Mucosa of rectum (tissue), 2 donors: ENCODE measurements around the gene MORC1.

Experiments used
- H3K27ac ChIP-seq, 2 donors: one replicate each; pipeline ENCODE4 v1.7.0; 2013; ENCODE audit warnings: inconsistent platforms in 2 of 2, low read depth in 2 of 2, low read length in 2 of 2
- H3K27me3 ChIP-seq, 2 donors: one replicate each; pipeline ENCODE4 v1.7.0; 2013; ENCODE audit warnings: low read length in 2 of 2; ENCODE audit not compliant: control insufficient read depth in 2 of 2, insufficient read depth in 2 of 2
- H3K36me3 ChIP-seq, 2 donors: one replicate each; pipeline ENCODE4 v1.7.0; 2013; ENCODE audit warnings: low read length in 2 of 2; ENCODE audit not compliant: control insufficient read depth in 2 of 2, insufficient read depth in 2 of 2
- H3K4me1 ChIP-seq, 2 donors: one replicate each; pipeline ENCODE4 v1.7.0; 2013; ENCODE audit warnings: low read length in 2 of 2, mild to moderate bottlenecking in 1 of 2; ENCODE audit not compliant: control insufficient read depth in 2 of 2, insufficient read depth in 2 of 2
- H3K4me3 ChIP-seq, 2 donors: one replicate each; pipeline ENCODE4 v1.7.0; 2013; ENCODE audit warnings: low read length in 2 of 2
- H3K9ac ChIP-seq, 2 donors: one replicate each; pipeline ENCODE4 v1.7.0; 2013; ENCODE audit warnings: low read length in 2 of 2, low read depth in 1 of 2, mild to moderate bottlenecking in 1 of 2
- H3K9me3 ChIP-seq, 2 donors: one replicate each; pipeline ENCODE4 v1.7.0; 2013; ENCODE audit warnings: low read length in 2 of 2; ENCODE audit not compliant: control insufficient read depth in 2 of 2
- donor health status: healthy.
- donor health status: Normal muscosa, but diverticular disease.

Gene MORC1

DNA sequence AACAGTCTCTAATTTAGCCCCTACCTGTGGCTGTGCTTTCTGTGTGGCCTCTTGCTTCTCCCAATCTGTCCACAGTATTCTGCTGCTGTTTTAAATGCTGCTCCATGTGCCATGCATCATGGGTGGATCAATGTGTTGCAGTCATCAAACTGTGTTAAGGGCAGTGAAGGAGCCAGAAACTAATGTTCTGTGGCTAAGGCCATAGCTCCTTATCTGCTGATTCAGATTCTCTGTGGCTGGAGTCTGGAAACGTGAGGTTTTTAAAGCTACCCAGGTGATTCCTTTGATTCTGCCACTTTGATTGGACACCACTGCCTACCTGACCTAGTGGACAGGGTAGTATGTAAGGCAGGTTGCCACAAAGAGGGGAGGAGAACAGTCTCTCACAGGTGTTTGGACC lies 44.8 kb downstream of the MORC1 start:
- Histone ChIP-seq H3K9me3 (no peaks in the 10 kb centered on the region), H3K4me3 (no peak overlapping the region), H3K36me3 (no peaks in the 10 kb centered on the region), H3K27me3 (no peaks in the 10 kb centered on the region), H3K9ac (no peak overlapping the region), H3K27ac (no peak overlapping the region), H3K4me1 (no peaks in the 10 kb centered on the region)

DNA sequence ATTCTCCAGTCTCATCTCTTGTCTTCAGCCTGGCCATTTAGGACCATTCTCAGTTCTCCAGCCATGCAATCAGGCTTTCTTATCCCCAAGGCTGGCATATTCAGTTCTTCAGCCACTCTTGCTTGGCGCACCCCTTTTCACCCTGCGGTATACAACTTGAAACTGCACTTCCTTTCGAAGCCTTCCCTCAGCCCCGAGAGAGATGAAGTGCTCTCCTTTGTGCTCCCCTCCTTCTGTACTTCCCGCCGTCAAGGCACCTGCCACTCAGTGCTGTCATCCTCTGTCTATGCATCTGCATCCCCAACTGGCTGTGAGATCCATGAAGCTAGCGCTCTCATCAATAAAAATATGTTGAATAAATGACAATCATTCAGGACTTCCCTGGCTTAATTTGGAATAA lies 45.7 kb downstream of the MORC1 start:
- H3K9ac ChIP-seq = no peak overlapping the region
- H3K9me3 ChIP-seq = no peaks in the 10 kb centered on the region
- no peaks in the 10 kb centered on the region for H3K4me1 ChIP-seq
- no peaks in the 10 kb centered on the region for H3K36me3 ChIP-seq
- H3K27ac ChIP-seq = no peak overlapping the region
- H3K4me3 ChIP-seq = no peak overlapping the region
- no peaks in the 10 kb centered on the region for H3K27me3 ChIP-seq

DNA sequence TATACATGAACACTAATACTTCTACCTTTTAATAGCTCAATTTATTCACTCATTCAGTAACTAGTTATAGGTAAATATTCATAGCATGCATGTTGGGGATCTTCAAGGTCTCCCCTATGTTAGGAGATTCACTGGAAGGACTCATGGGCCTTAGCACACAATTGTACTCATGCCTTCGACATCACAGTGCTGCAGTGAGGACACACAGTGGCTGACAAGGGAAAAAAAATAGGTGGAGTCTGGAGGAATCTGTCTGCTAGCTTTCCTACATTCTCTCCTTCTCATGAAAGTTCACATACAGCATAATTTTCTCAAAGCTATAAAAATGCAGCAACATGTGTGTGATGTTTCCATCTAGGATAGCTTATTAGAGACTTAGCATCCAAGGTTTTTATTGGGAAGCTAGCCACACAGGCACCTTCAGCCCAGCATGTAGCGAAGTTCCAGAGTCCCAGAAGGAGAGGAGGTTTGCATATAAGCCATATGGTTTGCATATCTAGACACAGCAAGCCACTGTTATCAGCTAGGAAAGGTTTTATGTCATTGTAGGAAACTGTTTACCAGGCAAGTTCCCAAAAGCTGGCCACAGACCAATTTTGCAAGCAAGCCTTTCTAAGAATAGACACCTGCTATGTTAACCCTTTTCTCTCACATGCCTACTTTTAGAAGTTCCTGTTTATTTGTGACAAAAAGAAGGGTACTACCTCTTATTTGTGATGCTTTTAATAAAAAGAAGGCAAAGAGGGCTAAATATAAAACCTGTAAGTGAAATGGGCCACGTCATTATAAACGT lies 46.4 kb downstream of the MORC1 start:
- Histone ChIP-seq H3K4me3 (no peak overlapping the region), H3K36me3 (no peaks in the 10 kb centered on the region), H3K9me3 (no peaks in the 10 kb centered on the region), H3K27ac (no peak overlapping the region), H3K9ac (no peak overlapping the region), H3K27me3 (no peaks in the 10 kb centered on the region), H3K4me1 (no peaks in the 10 kb centered on the region)

DNA sequence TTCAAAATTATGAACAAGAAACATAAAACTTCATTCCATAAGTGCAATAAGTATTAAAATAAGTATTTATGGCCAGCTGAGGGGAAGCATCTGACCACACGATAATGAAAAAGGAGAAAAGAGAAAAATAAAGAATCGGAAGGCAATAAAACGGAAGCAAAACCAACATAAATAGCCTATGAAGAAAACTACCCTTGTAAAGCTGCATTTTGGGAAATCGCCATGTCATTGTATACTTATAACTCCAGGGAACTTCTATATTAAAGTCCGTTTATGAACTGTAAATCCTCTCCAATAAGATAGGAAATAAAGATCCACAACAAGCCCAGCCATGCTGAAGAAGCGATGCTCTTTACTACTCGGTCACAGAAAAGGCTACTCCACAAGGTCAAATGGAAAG lies 47.7 kb downstream of the MORC1 start:
- Histone ChIP-seq H3K9me3 (no peaks in the 10 kb centered on the region), H3K27me3 (no peaks in the 10 kb centered on the region), H3K4me1 (no peaks in the 10 kb centered on the region), H3K27ac (no peak overlapping the region), H3K9ac (no peak overlapping the region), H3K36me3 (no peaks in the 10 kb centered on the region), H3K4me3 (no peak overlapping the region)

DNA sequence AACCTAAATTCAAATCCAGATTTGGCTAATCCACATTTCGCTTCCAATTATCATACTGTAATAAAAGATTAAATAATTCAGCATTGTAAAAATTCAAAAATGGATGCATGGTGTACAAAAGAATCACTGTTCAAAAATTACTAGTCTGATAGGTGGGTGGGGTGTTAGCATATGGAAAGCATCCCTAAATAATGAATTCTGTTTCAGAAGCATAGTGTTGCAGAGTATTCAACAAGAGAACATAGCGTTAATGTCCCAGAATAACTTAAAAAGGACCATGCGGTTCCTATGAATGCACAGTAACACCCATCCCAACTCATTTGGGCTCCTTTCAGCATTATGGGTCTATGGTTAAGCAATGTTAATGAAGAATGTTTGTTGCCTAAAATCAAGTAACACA lies 51.1 kb downstream of the MORC1 start:
- no peaks in the 10 kb centered on the region for H3K9me3 ChIP-seq
- no peaks in the 10 kb centered on the region for H3K4me1 ChIP-seq

DNA sequence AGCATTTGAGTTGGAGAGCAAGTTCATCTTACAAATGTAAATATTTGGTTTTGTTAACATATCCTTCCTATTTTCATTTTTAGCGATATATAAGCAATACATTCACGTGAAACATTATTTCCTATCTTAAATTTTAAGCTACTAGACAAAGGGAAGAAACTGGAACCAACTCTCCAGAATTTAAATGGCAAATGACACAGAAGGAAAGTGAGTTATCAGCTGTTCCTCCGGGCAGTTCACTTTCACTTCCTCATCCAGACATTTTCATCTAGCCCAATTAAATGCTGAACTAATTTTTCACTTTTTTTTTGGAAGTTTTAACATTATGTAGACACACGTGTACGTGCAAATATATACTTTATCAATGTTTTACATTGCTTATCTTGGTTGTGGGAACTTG lies 58.7 kb downstream of the MORC1 start:
- H3K9me3 ChIP-seq = no peaks in the 10 kb centered on the region
- H3K9ac ChIP-seq = no peak overlapping the region
- H3K36me3 ChIP-seq = no peaks in the 10 kb centered on the region
- H3K4me1 ChIP-seq = no peaks in the 10 kb centered on the region
- H3K27me3 ChIP-seq = no peaks in the 10 kb centered on the region
- no peak overlapping the region for H3K27ac ChIP-seq
- H3K4me3 ChIP-seq = no peak overlapping the region

More for the DNA sequence above, 51.1 kb downstream of the MORC1 start:
- Histone ChIP-seq H3K4me3 (no peak overlapping the region), H3K36me3 (no peaks in the 10 kb centered on the region), H3K9ac (no peak overlapping the region), H3K27ac (no peak overlapping the region), H3K27me3 (no peaks in the 10 kb centered on the region)

DNA sequence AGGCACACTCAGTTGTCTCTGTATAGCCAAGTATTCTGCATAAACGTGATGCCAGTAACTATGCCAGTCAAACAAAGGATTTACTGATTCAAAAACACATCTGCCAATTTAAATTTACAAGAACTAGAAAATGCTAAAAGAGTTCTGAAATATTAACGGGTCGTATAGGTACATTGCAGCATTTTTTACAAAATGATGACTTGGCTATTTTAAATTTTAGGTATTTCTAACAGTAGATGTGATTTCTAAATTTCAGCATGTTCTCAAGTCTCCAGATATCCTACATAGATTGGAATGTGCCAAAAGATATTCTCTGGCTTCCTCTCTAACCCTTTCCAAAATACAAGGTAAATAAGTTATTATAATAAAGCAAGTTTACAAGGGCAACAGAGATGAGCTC lies 60.3 kb downstream of the MORC1 start:
- no peaks in the 10 kb centered on the region for H3K4me1 ChIP-seq
- H3K36me3 ChIP-seq = no peaks in the 10 kb centered on the region
- H3K9ac ChIP-seq = no peak overlapping the region
- no peak overlapping the region for H3K4me3 ChIP-seq
- H3K27me3 ChIP-seq = no peaks in the 10 kb centered on the region
- no peaks in the 10 kb centered on the region for H3K9me3 ChIP-seq
- no peak overlapping the region for H3K27ac ChIP-seq

DNA sequence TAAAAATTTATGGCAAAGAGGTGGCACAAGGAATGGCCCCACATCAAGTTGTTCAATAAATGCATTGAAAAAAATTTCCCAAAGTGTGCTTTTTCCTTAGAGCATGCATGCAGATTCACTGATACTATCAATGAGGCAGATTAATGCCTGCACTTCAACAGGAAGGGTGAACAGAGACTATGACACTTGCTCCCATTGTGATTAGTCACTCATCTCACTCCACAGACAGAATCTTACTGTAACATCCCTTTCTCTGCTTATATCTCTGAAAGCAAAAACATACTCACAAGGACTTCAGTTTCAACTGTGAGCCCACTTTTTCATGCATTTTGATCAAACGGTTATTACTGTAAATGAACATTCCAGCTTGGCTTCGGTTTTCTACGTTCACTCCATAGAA lies 60.9 kb downstream of the MORC1 start:
- Histone ChIP-seq H3K36me3 (no peaks in the 10 kb centered on the region), H3K27ac (no peak overlapping the region), H3K4me1 (no peaks in the 10 kb centered on the region), H3K9ac (no peak overlapping the region), H3K4me3 (no peak overlapping the region), H3K27me3 (no peaks in the 10 kb centered on the region), H3K9me3 (no peaks in the 10 kb centered on the region)

DNA sequence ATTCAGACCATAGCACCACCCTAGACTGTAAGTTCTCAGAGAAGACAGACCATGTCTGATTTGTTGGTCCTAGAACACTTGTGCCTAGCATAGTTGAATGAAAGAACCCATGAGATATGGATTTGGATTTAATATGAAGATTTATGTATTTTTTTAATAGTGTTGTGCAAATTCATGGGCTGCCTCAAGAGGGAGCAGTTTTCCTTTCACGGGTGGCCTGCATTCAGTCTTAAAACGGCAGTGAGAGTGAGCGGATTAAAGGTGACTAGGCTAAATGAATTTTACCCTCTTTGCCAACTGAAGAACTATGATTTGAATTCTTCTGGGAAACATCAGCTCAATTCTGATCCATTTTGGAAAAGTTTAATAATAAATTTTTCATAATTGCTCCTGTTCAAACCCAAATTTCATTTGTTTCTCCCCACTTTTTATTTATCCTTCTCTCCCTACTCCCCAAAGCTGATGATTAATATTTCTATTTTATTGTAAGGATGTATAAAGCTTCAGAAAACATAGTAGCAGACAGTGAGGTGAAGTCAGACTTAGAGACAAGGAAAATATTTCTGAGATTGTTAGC lies 67.3 kb downstream of the MORC1 start:
- Histone ChIP-seq H3K4me3 (no peak overlapping the region), H3K4me1 (no peaks in the 10 kb centered on the region), H3K27me3 (no peaks in the 10 kb centered on the region), H3K9ac (no peak overlapping the region), H3K27ac (no peak overlapping the region), H3K9me3 (no peaks in the 10 kb centered on the region), H3K36me3 (no peaks in the 10 kb centered on the region)

DNA sequence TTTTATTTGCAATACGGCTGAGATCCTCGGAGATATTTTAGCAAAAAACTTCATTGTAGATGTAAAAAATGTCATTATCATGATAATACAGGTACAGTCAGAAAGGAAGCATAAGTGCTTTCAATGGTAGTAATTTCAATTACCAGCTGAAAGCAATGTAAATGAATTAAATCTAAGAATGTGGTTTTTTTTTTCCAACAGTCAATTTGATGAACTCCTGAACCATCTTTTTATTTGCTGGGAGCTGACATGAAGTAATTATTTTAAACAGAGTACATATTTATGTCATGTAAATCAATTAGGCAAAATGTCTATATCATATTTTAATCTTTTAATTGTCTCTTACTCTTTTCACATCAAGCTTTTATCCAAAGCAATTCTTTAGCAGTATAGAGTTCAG lies 70.6 kb downstream of the MORC1 start:
- Histone ChIP-seq H3K9me3 (no peaks in the 10 kb centered on the region), H3K4me1 (no peaks in the 10 kb centered on the region)

More for the DNA sequence above, 70.6 kb downstream of the MORC1 start:
- Histone ChIP-seq H3K27ac (no peak overlapping the region), H3K27me3 (no peaks in the 10 kb centered on the region), H3K4me3 (no peak overlapping the region), H3K36me3 (no peaks in the 10 kb centered on the region), H3K9ac (no peak overlapping the region)
